Ovary (tissue), 10 donors: ENCODE data around the gene NR2E3. TPM values are rescaled to one million over a fixed set of nuclear protein-coding genes. Genes with fewer than 3 reads are reported as not detected.

Experiments
- DNase-seq, 5 donors: peaks; one replicate each; pipeline ENCODE4 v3.0.0-alpha.2; 2019 to 2020
- H3K27ac ChIP-seq, 2 donors: fragments of 200-600 bp; one replicate each; pipeline versions ENCODE4 v1.5.1 to v1.8.0; 2019 to 2022
- H3K27me3 ChIP-seq: fragments of 200-600 bp; one replicate; pipeline ENCODE4 v1.8.0; 2022
- H3K36me3 ChIP-seq: fragments of 200-600 bp; sonication (generic); one replicate; pipeline ENCODE4 v1.5.1; 2019
- H3K4me1 ChIP-seq: one replicate; pipeline ENCODE4 v1.8.1; 2013; ENCODE audit warnings: mild to moderate bottlenecking, moderate library complexity; ENCODE audit not compliant: insufficient read depth
- H3K4me3 ChIP-seq: fragments of 200-600 bp; sonication (generic); one replicate; pipeline ENCODE4 v1.5.1; 2017
- H3K9me3 ChIP-seq, 2 donors: fragments of 200-600 bp in 1 of 2; sonication (generic) in 1 of 2; one replicate each; pipeline versions ENCODE4 v1.5.1 to v1.8.1; 2013 to 2019; ENCODE audit warnings: mild to moderate bottlenecking in 1 of 2, moderate library complexity in 1 of 2
- EP300 ChIP-seq: sonication (generic); formaldehyde crosslinking; IDR thresholded peaks from one replicate; pipeline ENCODE4 v1.6.1; 2017; ENCODE audit warnings: antibody characterized with exemption
- POLR2A ChIP-seq: fragments of 450-650 bp; IDR thresholded peaks from one replicate; pipeline ENCODE4 v1.6.1; 2017; ENCODE audit warnings: antibody characterized with exemption, mild to moderate bottlenecking, moderate library complexity
- WGBS, 3 donors: extraction: QIAGEN DNeasy Blood & Tissue Kit in 1 of 3; methylation state at CpG; one replicate each; pipeline versions ENCODE4 v1.1.5 to v1.1.7; 2013 to 2017; 5-methylcytosine and 5-hydroxymethylcytosine counted together
- intact Hi-C, 4 donors: fragments of 100-400 bp; cut with DNase I; formaldehyde crosslinking; loops; one replicate each; pipeline versions ENCODE4 v1.11.0 to v1.15.1; 2022 to 2023
- long read RNA-seq, 3 donors: library from polyadenylated mRNA in 2 of 3; unstranded in 2 of 3; transcript quantifications; one replicate each; pipeline ENCODE4 v2.0.0 and lab custom pipeline, GENCODE V29; 2021 to 2026
- polyA plus RNA-seq, 2 donors: library from polyadenylated mRNA; stranded (reverse); fragments of 200-250 nt in 1 of 2; fragments of 350-450 nt in 1 of 2; fragmentation: Illumina TruSeq in 1 of 2; extraction: RNeasy Lipid Tissue Mini Kit (QIAGEN cat#74804) in 1 of 2; gene quantifications; one replicate each; pipeline ENCODE4 v1.2.3, GENCODE V29; 2013 to 2014
- total RNA-seq, 7 donors: library from RNA; depleted of rRNA in 2 of 7; stranded (reverse); fragments of >200 nt in 2 of 7; fragmentation: NEBNext Ultra II Directional in 3 of 7; extraction: Animal tissue kit (Norgen Biotek cat#: 25700) in 3 of 7; gene quantifications; one replicate each; pipeline versions ENCODE4 v1.1.0 to v1.2.4, GENCODE V29; 2016 to 2023
- TF ChIP-seq, protein P1 (sequence below), 3 donors: fragments of 450-650 bp in 2 of 3; fragments of 200-600 bp in 1 of 3; IDR thresholded peaks; one replicate each; pipeline versions ENCODE4 v1.5.1 to v1.8.0; 2016 to 2022; ENCODE audit warnings: antibody characterized with exemption in 3 of 3, mild to moderate bottlenecking in 1 of 3
- donor health status: DM: no; HTN: no; CAD: no; lungs with moderate emphysema.
- donor health status: DM: no; HTN: no; CAD: no.
- donor health status: Bipolar disorder and iron deficiency.
- donor health status: DM: yes; HTN: yes; CAD: no.
- donor health status: DM: no; HTN: no; CAD: no.
- donor health status: DM: yes; HTN: yes; CAD: no.

NR2E3 gene
- under 1 TPM in 3 of 7 donors, not detected in 4; 0.20 to 0.69 (median 0.24) TPM for total RNA-seq
- under 1 TPM in 1 of 2 donors, not detected in 1; 0.04 TPM for polyA plus RNA-seq
- long read RNA-seq, donor 1, result 0 reads
- long read RNA-seq, donor 2, result 0 reads
- long read RNA-seq, donor 3, result 0 reads

DNA sequence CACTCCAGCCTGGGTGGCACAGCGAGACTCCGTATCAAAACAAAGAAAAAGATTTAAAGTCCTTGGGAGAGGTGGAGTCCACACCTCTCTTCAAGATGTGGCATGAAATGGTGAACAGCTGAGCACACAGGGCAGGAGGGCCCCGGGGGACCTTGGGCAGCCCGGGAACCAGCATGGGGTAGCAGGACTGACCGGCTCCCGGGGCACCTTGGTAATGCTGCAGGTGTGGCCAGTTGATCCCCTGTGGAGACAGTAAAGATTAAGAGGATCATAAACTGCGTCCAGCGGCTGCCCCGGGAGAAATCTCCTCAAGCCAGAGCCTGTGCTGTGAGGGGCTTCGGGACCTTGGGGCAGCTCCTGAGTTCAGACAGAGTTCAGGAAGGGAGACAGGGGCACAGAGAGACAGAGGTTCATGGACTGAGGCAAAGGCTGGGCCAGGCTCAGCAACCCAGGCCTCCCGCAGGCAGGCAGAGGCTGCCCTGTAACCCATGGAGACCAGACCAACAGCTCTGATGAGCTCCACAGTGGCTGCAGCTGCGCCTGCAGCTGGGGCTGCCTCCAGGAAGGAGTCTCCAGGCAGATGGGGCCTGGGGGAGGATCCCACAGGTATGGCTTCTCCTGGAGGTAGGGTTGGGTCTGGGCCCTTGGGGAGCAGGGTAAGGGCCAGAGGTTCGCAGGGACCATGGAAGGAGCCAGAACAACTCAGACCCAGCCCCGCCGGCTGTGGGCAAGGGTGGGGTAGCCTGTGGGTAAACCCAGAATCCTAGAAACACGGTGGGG lies at the start of gene NR2E3:
Gene NR2E3, plus strand, starts transcription at position 299 of the 780 bp plus-strand sequence. Its CDS starts 190 bp downstream, at position 489.
- no peak for DNase-seq
- no peaks in the 10 kb centered on the region for H3K27me3 ChIP-seq
- H3K36me3 ChIP-seq, result no peaks in the 10 kb centered on the region
- WGBS, 3 donors, result 77 to 79% (median 78%) methylated on average over 16 of the region's 16 CpGs
- no peaks in the 10 kb centered on the region for H3K4me1 ChIP-seq
- TF ChIP-seq, protein P1, sequence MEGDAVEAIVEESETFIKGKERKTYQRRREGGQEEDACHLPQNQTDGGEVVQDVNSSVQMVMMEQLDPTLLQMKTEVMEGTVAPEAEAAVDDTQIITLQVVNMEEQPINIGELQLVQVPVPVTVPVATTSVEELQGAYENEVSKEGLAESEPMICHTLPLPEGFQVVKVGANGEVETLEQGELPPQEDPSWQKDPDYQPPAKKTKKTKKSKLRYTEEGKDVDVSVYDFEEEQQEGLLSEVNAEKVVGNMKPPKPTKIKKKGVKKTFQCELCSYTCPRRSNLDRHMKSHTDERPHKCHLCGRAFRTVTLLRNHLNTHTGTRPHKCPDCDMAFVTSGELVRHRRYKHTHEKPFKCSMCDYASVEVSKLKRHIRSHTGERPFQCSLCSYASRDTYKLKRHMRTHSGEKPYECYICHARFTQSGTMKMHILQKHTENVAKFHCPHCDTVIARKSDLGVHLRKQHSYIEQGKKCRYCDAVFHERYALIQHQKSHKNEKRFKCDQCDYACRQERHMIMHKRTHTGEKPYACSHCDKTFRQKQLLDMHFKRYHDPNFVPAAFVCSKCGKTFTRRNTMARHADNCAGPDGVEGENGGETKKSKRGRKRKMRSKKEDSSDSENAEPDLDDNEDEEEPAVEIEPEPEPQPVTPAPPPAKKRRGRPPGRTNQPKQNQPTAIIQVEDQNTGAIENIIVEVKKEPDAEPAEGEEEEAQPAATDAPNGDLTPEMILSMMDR (IDR thresholded peaks at IDR 0.05), result no peak
- TF ChIP-seq EP300, result no peak
- no peak within 1 kb of the TSS for H3K4me3 ChIP-seq
- no peak within 1 kb of the TSS for H3K27ac ChIP-seq
- no peaks in the 10 kb centered on the region for H3K9me3 ChIP-seq
- intact Hi-C loops, result no loop called here

DNA sequence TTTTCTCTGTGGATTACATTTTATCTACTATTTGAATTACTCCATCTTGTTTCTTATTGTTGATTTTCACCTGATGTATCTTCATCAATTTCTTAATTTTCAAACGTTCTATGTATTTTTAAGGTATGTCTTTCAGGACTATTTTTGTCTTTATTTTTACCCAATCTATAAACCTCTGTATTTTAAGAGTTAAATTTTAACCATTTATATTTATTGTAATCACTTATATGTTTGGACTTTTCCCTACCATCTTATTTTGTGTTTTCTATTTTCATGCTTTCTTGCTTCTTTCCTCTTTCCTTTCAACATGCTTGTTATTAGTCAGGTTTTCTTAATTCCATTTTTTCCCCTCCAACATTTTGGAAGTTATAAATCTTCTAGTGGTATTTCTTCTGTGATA lies 49.5 kb upstream of the NR2E3 start:
- Histone ChIP-seq H3K36me3 (no peaks in the 10 kb centered on the region), H3K4me1 (no peaks in the 10 kb centered on the region), H3K9me3 (no peaks in the 10 kb centered on the region), H3K27me3 (no peaks in the 10 kb centered on the region), H3K27ac (no peak overlapping the region), H3K4me3 (no peak overlapping the region)
- TF ChIP-seq EP300 (no peak), POLR2A (no peak)
- TF ChIP-seq, protein P1 (IDR thresholded peaks at IDR 0.05), result no peak
- WGBS, 3 donors, result 94 to 96% (median 96%) methylated on average over 1 of the region's 1 CpG
- intact Hi-C loops, result no loop called here
- no peak for DNase-seq

DNA sequence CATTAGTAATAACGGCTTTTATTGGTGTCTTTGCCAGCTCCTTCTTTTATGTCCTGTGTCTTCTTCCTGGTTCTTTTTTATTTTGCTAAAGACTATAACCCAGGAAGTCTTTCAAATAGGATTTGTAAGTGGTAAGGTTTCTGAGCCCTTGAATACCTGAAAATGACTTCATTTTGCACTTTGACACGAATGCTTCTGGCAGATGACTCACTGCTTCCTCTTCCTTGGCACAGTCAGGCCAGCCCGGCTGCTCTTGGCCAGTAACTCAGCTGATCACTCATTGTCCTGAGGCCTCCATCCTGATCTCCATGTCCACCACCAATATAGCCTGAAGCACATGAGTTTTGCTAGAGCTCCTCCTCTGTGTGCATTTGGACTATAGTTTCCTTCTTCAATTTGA lies 48.7 kb upstream of the NR2E3 start:
- Histone ChIP-seq H3K9me3 (no peaks in the 10 kb centered on the region), H3K4me3 (no peak overlapping the region), H3K36me3 (no peaks in the 10 kb centered on the region), H3K27ac (no peak overlapping the region), H3K27me3 (no peaks in the 10 kb centered on the region), H3K4me1 (no peaks in the 10 kb centered on the region)
- no peak for DNase-seq
- intact Hi-C loops, result no loop called here
- TF ChIP-seq POLR2A (no peak), EP300 (no peak)
- TF ChIP-seq, protein P1 (IDR thresholded peaks at IDR 0.05), result no peak
- WGBS, 3 donors, result 33 to 35% (median 35%) methylated on average over 3 of the region's 3 CpGs

DNA sequence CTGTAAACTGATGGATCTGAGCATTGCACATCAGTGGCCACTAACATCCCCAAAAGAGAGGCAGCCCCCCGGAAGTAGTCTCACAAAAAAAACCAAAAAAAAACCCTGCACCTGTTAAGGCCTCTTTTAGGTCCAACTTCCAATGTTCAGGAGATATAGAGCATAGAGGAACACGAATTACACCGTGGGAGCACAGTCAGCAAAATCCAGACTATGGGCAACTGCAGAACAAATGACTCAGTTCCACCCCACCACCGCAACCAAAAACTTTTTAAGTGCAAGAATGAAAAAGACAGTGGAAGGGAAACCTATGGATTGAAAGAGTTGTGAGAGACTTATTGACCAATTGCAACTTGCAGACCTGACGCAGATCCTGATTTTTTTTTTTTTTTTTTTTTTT lies 42.2 kb upstream of the NR2E3 start:
- intact Hi-C loops, result no loop called here
- 94 to 98% (median 94%) methylated on average over 5 of the region's 5 CpGs for WGBS, 3 donors
- no peaks in the 10 kb centered on the region for H3K36me3 ChIP-seq

More for the DNA sequence above, 42.2 kb upstream of the NR2E3 start:
- H3K4me1 ChIP-seq, result no peaks in the 10 kb centered on the region
- no peaks in the 10 kb centered on the region for H3K9me3 ChIP-seq
- H3K4me3 ChIP-seq, result no peak overlapping the region
- no peak overlapping the region for H3K27ac ChIP-seq
- TF ChIP-seq POLR2A (no peak), EP300 (no peak)
- TF ChIP-seq, protein P1 (IDR thresholded peaks at IDR 0.05), result no peak
- no peak for DNase-seq
- H3K27me3 ChIP-seq, result no peaks in the 10 kb centered on the region
